ENCODE data around the gene CXCL6.

Gene CXCL6

DNA sequence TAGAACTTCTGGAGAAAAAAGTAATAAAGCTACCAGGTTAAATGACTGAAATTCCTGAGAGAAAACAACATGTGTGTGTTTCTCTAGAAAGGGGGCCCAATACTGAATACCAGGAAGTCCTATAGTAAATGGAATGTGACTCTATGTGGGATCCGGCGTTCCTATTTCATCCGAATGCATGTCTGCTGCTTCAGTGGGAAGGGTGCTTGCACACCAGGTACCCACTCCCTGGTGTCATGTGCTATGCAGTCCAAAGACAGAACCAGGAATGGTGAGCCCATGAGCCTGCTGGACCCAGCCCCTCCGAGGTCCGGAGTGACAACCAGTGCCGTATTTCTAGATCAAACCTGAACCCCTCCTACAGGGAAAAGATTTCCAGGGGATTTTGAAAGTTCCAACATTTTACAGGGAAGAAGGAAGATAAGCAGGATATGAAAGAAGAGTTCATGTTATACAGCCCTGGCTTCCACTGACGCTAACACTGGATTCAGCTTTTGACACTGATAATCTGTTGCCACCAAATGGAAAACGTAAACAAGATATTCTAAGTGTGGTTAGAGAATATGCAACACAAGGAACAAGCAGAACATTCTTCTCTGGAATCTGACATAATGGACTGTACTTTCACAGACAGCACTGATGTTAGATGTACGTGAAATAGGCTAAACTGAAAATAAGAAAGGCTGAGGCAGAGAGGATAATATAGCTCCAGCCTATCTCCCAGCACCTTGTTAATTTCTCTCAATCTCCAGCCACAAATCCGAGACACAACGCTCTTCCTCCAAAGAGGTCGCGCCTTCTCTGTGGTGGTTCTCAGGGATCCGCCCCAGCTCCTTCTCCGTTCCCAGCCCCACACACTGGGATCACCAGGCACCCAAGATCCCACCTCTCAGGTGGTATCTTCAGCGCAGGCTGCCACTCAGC lies 32.0 kb downstream of the CXCL6 start:
- DNase-seq (ENCODE audit: low read depth): no peak

DNA sequence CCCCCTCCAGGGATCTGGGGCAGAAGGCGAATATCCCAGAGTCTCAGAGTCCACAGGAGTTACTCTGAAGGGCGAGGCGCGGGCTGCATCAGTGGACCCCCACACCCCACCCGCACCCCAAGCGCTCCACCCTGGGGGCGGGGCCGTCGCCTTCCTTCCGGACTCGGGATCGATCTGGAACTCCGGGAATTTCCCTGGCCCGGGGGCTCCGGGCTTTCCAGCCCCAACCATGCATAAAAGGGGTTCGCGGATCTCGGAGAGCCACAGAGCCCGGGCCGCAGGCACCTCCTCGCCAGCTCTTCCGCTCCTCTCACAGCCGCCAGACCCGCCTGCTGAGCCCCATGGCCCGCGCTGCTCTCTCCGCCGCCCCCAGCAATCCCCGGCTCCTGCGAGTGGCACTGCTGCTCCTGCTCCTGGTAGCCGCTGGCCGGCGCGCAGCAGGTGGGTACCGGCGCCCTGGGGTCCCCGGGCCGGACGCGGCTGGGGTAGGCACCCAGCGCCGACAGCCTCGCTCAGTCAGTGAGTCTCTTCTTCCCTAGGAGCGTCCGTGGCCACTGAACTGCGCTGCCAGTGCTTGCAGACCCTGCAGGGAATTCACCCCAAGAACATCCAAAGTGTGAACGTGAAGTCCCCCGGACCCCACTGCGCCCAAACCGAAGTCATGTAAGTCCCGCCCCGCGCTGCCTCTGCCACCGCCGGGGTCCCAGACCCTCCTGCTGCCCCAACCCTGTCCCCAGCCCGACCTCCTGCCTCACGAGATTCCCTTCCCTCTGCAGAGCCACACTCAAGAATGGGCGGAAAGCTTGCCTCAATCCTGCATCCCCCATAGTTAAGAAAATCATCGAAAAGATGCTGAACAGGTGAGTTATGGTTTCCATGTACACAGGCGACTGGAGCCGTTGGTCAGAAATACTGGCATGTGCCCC lies 32.9 kb downstream of the CXCL6 start, which contains the start of gene CXCL1:
Gene CXCL1 (plus strand): TSS at position 264 of the 926 bp plus-strand sequence. CDS start 78 bp downstream, at position 342.
- no peak for DNase-seq (ENCODE audit: low read depth)

DNA sequence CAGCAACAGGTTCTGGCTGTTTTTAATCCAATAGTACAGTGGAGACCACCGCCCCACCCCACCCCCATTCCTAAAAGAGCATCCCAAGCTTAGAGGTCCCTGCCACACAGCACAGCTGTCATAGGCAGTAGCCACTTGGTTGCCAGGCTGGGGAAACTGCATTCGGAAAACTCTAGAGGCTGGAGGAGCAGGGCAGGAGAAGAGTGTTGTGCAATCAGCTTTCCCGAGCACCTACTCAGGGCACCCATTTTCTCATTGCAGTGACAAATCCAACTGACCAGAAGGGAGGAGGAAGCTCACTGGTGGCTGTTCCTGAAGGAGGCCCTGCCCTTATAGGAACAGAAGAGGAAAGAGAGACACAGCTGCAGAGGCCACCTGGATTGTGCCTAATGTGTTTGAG lies 33.8 kb downstream of the CXCL6 start:
- no peak for DNase-seq (ENCODE audit: low read depth)

DNA sequence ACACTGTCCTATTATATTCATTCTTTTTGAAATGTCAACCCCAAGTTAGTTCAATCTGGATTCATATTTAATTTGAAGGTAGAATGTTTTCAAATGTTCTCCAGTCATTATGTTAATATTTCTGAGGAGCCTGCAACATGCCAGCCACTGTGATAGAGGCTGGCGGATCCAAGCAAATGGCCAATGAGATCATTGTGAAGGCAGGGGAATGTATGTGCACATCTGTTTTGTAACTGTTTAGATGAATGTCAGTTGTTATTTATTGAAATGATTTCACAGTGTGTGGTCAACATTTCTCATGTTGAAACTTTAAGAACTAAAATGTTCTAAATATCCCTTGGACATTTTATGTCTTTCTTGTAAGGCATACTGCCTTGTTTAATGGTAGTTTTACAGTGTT lies 34.3 kb downstream of the CXCL6 start:
- no peak for DNase-seq (ENCODE audit: low read depth)

DNA sequence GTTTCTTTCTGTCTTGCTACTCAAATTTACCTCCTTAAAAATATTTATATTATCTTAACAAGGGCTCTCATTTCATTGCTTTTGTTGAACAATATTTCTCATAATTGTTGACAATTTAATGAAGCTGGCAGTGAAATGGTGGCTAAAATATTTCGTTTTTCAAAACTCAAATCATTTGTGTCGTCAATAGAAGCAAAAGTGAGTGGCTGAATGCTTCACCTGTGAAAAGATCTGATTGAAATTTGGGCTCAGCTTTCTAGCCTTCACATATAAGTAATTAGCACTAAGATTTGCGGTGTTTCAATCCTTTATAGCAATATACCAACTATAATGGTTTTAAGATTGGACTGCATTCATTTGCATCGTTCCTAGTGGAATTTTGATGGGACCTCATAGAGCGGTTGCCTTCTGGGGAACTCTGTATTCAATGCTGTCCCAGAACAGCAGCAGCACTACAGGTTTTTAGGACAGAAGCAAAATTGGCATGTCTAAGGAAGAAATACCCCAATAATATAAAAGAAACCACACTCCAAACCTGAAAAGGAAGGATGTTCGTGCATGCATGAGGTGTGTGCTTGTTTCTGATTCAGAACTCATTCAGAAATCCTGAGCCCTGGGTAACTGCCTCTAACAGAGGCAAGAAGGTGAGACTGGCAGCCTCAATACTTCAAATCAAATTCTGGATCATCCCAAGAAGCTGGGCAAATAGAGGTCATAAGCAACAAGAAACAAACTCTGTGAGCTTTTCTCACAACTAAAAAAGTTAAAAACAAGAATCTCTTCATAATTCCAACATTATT lies 35.2 kb downstream of the CXCL6 start:
- DNase-seq (ENCODE audit: low read depth): no peak

DNA sequence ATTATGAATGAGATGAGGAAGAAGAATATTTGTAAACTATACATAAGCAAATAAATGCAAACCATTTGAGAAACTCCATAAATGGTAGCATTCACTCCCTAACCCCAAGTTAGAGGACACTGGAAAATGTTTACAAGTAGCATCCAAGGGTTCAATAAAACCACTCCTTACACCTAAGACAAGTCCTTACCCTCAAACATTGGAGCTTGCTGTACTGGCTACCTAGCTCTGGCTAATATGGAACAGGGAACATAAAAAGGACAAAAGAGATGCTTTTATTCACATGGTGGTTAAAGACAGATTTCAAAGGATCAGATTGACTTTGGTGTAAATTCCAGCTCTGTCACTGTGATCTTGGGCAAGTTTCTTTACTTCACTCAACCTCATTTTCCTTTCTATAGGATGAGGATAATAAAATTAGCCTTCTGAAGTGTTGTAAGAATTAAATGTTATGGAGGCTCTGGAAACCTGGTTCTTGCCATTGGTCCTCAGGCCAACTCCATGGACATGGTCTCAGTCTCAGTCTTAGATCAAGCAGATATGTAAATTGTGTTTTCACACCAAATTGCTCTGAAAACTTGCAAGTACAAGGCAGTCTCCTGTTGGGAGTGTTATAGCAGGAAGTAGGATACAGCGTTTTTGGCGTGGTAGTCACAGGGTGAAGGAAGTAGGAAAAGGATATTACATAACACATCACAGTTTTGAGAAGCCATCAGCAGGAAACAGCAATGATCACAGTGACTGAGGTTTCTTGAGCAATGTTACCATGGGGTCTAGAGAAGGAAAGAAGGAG lies 36.0 kb downstream of the CXCL6 start:
- no peak for DNase-seq (ENCODE audit: low read depth)

DNA sequence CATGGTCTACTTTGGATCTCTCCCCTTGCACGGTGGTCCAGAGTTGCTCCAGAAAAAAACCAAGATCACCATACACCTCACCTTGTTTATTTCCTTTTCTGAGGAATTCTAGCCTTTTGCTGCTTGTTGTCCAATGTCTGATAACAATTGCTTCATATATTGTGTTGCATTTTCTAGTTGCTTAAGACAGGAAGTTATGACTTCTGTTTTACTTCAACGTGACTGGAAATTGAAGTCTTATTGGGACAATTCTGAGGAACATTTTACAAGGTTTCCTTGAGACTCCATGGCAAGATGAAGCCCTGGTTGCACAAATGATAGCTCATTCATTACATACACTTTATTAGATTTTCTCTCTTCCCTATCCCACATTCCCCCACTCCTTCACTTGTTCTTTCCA lies 37.9 kb downstream of the CXCL6 start:
- DNase-seq (ENCODE audit: low read depth): no peak

DNA sequence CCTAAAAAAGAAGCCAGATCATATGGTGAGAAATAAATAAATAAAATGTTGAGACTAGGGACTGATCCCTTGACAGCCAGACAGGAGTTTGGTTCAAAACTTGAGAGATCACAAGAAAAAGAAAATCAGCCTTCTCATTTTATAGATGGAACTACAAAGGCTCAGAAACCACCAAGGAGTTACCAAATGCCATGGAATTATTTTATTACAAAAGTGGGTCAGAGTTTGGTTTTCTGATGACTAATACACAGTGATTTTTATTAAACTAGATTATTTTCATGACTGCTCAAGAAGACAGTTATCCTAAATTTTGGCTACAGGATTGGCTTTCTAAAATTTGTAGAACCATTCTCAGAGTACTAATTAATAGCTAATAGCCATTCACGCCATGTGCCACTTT lies 38.9 kb downstream of the CXCL6 start:
- DNase-seq (ENCODE audit: low read depth): no peak

DNA sequence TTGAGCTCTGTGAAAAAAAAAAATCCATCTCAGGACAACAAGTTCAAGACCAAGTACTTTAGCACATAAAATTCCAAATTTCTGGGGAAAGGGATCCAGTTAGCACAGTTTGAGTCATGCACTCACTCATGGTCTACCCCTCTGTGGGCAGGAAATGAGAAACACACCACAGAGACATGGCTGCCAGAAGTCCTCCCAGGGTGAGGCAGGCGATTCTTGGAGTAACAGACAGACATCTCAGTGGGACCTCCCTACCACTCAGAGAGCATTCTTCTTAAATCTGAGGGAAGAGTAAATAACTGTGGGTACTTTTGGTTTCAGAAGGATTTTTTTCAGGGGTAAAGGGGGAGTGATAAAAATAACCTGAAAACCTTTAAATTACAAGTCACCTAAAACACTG lies 46.8 kb downstream of the CXCL6 start:
- no peak for DNase-seq (ENCODE audit: low read depth)

DNA sequence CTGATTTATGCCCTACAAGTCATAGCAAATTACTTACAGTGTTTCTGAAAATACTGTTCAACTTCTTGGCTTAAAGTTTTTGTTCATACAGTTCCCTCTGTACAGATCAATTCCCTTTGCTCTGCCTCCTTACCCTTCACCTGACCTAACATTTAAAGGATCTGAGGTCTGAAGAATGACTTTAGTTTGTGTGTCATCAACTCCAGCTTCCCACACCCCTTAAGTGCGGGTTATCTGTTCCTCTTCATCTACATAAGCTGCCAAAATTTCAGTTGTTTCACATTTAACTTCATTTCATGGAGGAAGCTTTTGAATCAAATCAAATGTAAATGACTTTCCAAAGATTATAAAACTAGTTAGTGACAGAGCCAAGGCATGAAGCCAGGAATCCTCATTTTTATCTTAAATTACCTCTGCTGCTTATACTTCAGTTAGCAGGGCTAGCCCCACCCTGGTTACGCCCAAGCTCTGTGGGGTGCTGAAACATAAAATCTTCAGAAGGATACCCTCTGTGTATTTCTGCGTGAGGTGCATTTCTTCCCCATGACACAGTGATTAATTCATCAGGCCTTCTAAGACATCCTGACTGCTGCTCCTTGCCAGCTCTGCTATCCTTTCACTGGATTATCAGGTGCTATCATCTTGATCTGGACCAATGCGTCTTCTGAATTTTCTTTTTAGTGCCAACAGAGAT lies 49.2 kb downstream of the CXCL6 start:
- DNase-seq (ENCODE audit: low read depth): no peak

All from T-helper 22 cell (primary cell).